H1 (cell line): ENCODE results near the gene MRTFA. TPM values are rescaled to one million over a fixed set of nuclear protein-coding genes. Genes with fewer than 3 reads are reported as not detected.

ENCODE experiments used
- ATF2 ChIP-seq: IDR thresholded peaks from 2 replicates; pipeline ENCODE4 v1.6.1; 2012; ENCODE audit warnings: low read length, inconsistent platforms
- BRCA1 ChIP-seq: IDR thresholded peaks from 2 replicates; pipeline ENCODE4 v1.6.1; 2012; ENCODE audit warnings: low read depth, low read length, improper control_type of control experiment
- CREB1 ChIP-seq: IDR thresholded peaks from 2 replicates; pipeline ENCODE4 v1.6.1; 2012; ENCODE audit warnings: inconsistent platforms
- CTBP2 ChIP-seq: IDR thresholded peaks from 2 replicates; pipeline ENCODE4 v1.7.0; 2011; ENCODE audit warnings: borderline replicate concordance, mild to moderate bottlenecking, moderate library complexity, mixed read lengths, low read length; ENCODE audit not compliant: insufficient read depth, insufficient read length
- CTCF ChIP-seq, 3 experiments: IDR thresholded peaks; 1 replicate in 2 of 3; 2 replicates in 1 of 3; pipeline versions ENCODE4 v1.5.1 to v1.6.1; 2011; ENCODE audit warnings: low read length in 3 of 3, mild to moderate bottlenecking in 3 of 3, inconsistent platforms in 2 of 3, low read depth in 1 of 3, moderate library complexity in 1 of 3; ENCODE audit not compliant: insufficient read depth in 1 of 3; ENCODE audit errors: control extremely low read depth in 1 of 3
- GTF2F1 ChIP-seq: IDR thresholded peaks from 2 replicates; pipeline ENCODE4 v1.6.1; 2012; ENCODE audit warnings: low read depth, low read length, improper control_type of control experiment, borderline replicate concordance
- MAFK ChIP-seq: IDR thresholded peaks from 2 replicates; pipeline ENCODE4 v1.6.1; 2012; ENCODE audit warnings: low read depth, mild to moderate bottlenecking, improper control_type of control experiment, low read length
- POLR2AphosphoS5 ChIP-seq: IDR thresholded peaks from 2 replicates; pipeline ENCODE4 v1.6.1; 2011; ENCODE audit warnings: low read depth, low read length
- RFX5 ChIP-seq: IDR thresholded peaks from 2 replicates; pipeline ENCODE4 v1.6.1; 2011; ENCODE audit warnings: low read depth, low read length, improper control_type of control experiment, borderline replicate concordance
- polyA plus RNA-seq, 7 experiments: library from polyadenylated mRNA; depleted of rRNA in 3 of 7; stranded (reverse) in 5 of 7; unstranded in 2 of 7; fragments of >200 nt in 5 of 7; fragments of 200-250 nt in 2 of 7; gene quantifications; 1 replicate in 5 of 7; 2 replicates in 1 of 7; 4 replicates in 1 of 7; pipeline versions ENCODE4 v1.2.1 to v1.2.3, GENCODE V29; 2011 to 2013; ENCODE audit warnings: missing spikeins in 2 of 7, mixed read lengths in 2 of 7
- total RNA-seq: library from RNA; stranded (reverse); fragmentation: NEBNext Ultra II Directional; extraction: Animal tissue kit (Norgen Biotek cat#: 25700); gene quantifications from 2 replicates; pipeline ENCODE4 v1.2.1, GENCODE V29; 2021

MRTFA gene
- total and polyA plus RNA-seq, 2 of the 8 experiments (the other 6 are each of a cell fraction or from before 2014, with no cell fraction given), result 5.4 to 37.9 TPM

- TF ChIP-seq CREB1 (no peak), GTF2F1 (no peak), MAFK (no peak), CTBP2 (no peak), CTCF (IDR thresholded peaks at IDR 0.05; ENCODE audit: control extremely low read depth in 1 of 3, insufficient read depth in 1 of 3, low read depth in 1 of 3, low read length in 3 of 3) (no peak), ATF2 (no peak), RFX5 (no peak), POLR2AphosphoS5 (no peak), BRCA1 (no peak)
Measured at GRCh38 chr22:40552070-40552469, 84.4 kb downstream of the MRTFA start (continued).
